B cell (primary cell): ENCODE data around the gene ANKRD13C.

Source experiments
- CTCF ChIP-seq: fragments of 200-600 bp; IDR thresholded peaks from one replicate; pipeline ENCODE4 v1.8.0; 2022; ENCODE audit warnings: antibody characterized with exemption, mild to moderate bottlenecking
- EZH2 ChIP-seq: IDR thresholded peaks from 2 replicates; pipeline ENCODE4 v1.6.1; 2012; ENCODE audit warnings: borderline replicate concordance, low read depth, mild to moderate bottlenecking, moderate library complexity, low read length; ENCODE audit not compliant: insufficient read depth, poor library complexity, severe bottlenecking

GRCh38 chr1:70227439-70227838 lies 127.1 kb downstream of the ANKRD13C start:
- TF ChIP-seq CTCF (no peak), EZH2 (no peak)
